Testis (tissue), 3 donors: ENCODE results near the gene DSN1. TPM values are rescaled to one million over a fixed set of nuclear protein-coding genes. Genes with fewer than 3 reads are reported as not detected.

Experiments used
- DNase-seq: peaks from one replicate; pipeline ENCODE4 v3.0.0-alpha.2; 2019
- H3K27ac ChIP-seq, 2 donors: fragments of 200-600 bp; sonication (generic); one replicate each; pipeline ENCODE4 v1.5.1; 2019
- H3K27me3 ChIP-seq: fragments of 200-600 bp; sonication (generic); one replicate; pipeline ENCODE4 v1.5.1; 2019
- H3K36me3 ChIP-seq: fragments of 200-600 bp; sonication (generic); one replicate; pipeline ENCODE4 v1.5.1; 2017; ENCODE audit warnings: low read depth; ENCODE audit errors: missing control alignments
- H3K4me1 ChIP-seq: fragments of 200-600 bp; sonication (generic); one replicate; pipeline ENCODE4 v1.5.1; 2019
- H3K4me3 ChIP-seq, 2 donors: fragments of 200-600 bp; sonication (generic); one replicate each; pipeline ENCODE4 v1.5.1; 2017 to 2019
- H3K9me3 ChIP-seq: fragments of 200-600 bp; sonication (generic); one replicate; pipeline ENCODE4 v1.5.1; 2017
- POLR2A ChIP-seq: fragments of 450-650 bp; IDR thresholded peaks from one replicate; pipeline ENCODE4 v1.6.1; 2017; ENCODE audit warnings: antibody characterized with exemption, mild to moderate bottlenecking, moderate library complexity
- WGBS, 2 donors: methylation state at CpG; one replicate each; pipeline ENCODE4 v1.1.5; 2018; 5-methylcytosine and 5-hydroxymethylcytosine counted together
- intact Hi-C: fragments of 100-400 bp; cut with DNase I; formaldehyde crosslinking; loops from one replicate; pipeline ENCODE4 v1.15.1; 2023; ENCODE audit warnings: low total_unique reads
- polyA plus RNA-seq: library from polyadenylated mRNA; stranded (reverse); fragments of 350-450 nt; fragmentation: Illumina TruSeq; extraction: RNeasy Lipid Tissue Mini Kit (QIAGEN cat#74804); gene quantifications from one replicate; pipeline ENCODE4 v1.2.3, GENCODE V29; 2014; ENCODE audit warnings: low read depth, low replicate concordance; ENCODE audit not compliant: insufficient read depth
- total RNA-seq, 2 donors: library from RNA; depleted of rRNA; stranded (reverse); fragments of >200 nt; gene quantifications; one replicate each; pipeline ENCODE4 v1.2.3, GENCODE V29; 2016
- TF ChIP-seq, protein P1 (sequence below), 3 experiments: fragments of 450-650 bp in 2 of 3; fragments of 200-600 bp in 1 of 3; sonication (generic) in 1 of 3; IDR thresholded peaks; one replicate each; pipeline ENCODE4 v1.5.1; 2016 to 2019; ENCODE audit warnings: antibody characterized with exemption in 3 of 3, mild to moderate bottlenecking in 2 of 3, moderate library complexity in 1 of 3

DSN1 gene
- total and polyA plus RNA-seq, 3 donors from 2014 or later, result 24.6 to 38.6 (median 30.2) TPM

DNA sequence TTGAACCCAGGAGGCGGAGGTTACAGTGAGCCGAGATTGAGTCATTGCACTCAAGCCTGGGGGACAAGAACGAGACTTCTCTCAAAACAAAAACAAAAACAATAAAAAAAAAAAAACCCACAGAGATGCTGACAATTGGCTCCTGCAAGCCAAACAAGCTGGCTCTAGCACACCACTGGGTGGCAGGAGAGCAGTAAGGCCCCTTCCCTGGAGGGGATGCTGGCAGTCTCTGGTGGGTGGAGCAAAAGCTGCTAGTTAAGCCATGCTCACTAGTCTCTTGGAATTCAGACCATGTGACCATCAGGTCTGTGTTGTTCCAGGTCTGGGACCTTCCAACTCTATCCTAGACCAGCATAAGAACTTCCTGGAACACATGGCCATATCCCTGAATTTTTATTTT is 18.9 kb upstream of the DSN1 start:
- WGBS, 2 donors, result 57 to 58% methylated on average over 3 of the region's 3 CpGs
- Histone ChIP-seq H3K9me3 (no peaks in the 10 kb centered on the region), H3K27ac (no peak overlapping the region), H3K4me1 (no peaks in the 10 kb centered on the region), H3K4me3 (no peak overlapping the region), H3K27me3 (no peaks in the 10 kb centered on the region), H3K36me3 (no peaks in the 10 kb centered on the region)
- intact Hi-C loops, result no loop called here
- no peak for TF ChIP-seq POLR2A
- TF ChIP-seq, protein P1, sequence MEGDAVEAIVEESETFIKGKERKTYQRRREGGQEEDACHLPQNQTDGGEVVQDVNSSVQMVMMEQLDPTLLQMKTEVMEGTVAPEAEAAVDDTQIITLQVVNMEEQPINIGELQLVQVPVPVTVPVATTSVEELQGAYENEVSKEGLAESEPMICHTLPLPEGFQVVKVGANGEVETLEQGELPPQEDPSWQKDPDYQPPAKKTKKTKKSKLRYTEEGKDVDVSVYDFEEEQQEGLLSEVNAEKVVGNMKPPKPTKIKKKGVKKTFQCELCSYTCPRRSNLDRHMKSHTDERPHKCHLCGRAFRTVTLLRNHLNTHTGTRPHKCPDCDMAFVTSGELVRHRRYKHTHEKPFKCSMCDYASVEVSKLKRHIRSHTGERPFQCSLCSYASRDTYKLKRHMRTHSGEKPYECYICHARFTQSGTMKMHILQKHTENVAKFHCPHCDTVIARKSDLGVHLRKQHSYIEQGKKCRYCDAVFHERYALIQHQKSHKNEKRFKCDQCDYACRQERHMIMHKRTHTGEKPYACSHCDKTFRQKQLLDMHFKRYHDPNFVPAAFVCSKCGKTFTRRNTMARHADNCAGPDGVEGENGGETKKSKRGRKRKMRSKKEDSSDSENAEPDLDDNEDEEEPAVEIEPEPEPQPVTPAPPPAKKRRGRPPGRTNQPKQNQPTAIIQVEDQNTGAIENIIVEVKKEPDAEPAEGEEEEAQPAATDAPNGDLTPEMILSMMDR (IDR thresholded peaks at IDR 0.05), result no peak
- no peak for DNase-seq

DNA sequence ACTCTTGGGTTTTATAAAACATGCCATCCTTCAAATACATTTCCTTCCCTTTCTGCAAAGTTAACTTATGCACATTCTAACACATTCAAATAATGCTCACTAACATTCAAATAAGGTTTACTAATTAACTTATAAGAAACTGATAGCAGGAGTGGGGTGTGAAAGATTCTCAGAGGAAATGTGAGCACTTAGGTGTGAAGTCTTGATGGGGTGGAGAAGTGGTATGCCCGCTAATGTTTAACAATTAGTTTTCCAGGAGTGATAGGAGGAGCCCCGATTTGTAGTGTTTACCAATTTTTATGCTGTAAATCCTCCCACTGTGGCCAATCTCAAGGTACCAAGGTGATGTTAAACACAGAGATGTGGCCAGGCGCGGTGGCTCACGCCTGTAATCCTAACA is 18.3 kb upstream of the DSN1 start:
- no peaks in the 10 kb centered on the region for H3K9me3 ChIP-seq
- H3K4me1 ChIP-seq, result no peaks in the 10 kb centered on the region
- 89 to 96% methylated on average over 5 of the region's 5 CpGs for WGBS, 2 donors
- no peaks in the 10 kb centered on the region for H3K27me3 ChIP-seq
- no peak for DNase-seq
- no peak overlapping the region for H3K4me3 ChIP-seq
- TF ChIP-seq, protein P1 (IDR thresholded peaks at IDR 0.05), result no peak
- no peak for TF ChIP-seq POLR2A
- no peaks in the 10 kb centered on the region for H3K36me3 ChIP-seq
- intact Hi-C loops, result no loop called here
- no peak overlapping the region for H3K27ac ChIP-seq

DNA sequence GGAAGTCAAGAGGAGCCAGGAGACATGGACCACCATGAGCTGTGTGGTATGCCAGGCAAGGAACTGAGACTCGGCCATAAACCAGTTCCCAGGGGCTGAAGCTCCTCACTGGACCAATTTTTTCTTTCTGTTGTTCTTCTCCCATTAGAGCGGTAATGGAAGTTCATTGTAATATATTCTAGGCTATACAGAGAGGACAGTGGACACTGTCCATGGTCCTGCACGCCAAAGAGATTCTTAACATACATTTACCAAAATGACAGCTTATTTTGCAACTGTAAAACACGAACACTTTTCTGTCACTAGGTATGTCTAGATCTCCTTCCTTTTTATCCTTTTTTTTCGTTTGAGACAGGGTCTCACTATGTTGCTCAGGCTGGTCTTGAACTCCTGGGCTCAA is 13.1 kb upstream of the DSN1 start:
- no peak for TF ChIP-seq POLR2A
- TF ChIP-seq, protein P1 (IDR thresholded peaks at IDR 0.05), result no peak
- H3K4me1 ChIP-seq, result no peaks in the 10 kb centered on the region
- no peak for DNase-seq
- intact Hi-C loops, result no loop called here
- no peaks in the 10 kb centered on the region for H3K9me3 ChIP-seq
- no peaks in the 10 kb centered on the region for H3K27me3 ChIP-seq
- H3K27ac ChIP-seq, result no peak overlapping the region
- WGBS, 2 donors, result 85 to 90% methylated on average over 5 of the region's 5 CpGs
- no peak overlapping the region for H3K4me3 ChIP-seq
- no peaks in the 10 kb centered on the region for H3K36me3 ChIP-seq

DNA sequence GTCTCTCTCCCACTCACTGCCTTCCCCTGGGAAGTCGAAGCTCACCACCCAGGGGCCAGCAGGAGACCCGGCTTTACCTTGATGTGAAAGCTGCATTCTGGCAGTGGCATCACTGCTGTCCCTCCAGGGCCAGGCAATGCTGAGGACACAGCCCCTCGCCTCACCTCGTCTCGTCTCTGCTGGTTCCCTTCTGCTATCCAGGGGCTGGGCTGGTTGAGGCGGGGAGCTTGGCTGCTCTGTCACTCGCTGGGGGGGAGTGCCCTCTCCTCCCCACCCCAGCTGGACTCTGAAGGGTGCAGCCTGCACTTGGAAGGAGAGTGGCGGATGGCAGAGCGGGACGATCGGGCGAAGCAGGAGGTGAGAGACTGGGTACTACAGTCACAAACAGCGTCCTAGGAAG is 12.7 kb upstream of the DSN1 start:
- no peak for TF ChIP-seq POLR2A
- TF ChIP-seq, protein P1 (IDR thresholded peaks at IDR 0.05), result no peak
- H3K4me1 ChIP-seq, result no peaks in the 10 kb centered on the region
- no peaks in the 10 kb centered on the region for H3K9me3 ChIP-seq
- H3K27me3 ChIP-seq, result no peaks in the 10 kb centered on the region
- no peaks in the 10 kb centered on the region for H3K36me3 ChIP-seq
- WGBS, 2 donors, result 93 to 97% methylated on average over 11 to 13 of the region's 13 CpGs
- H3K4me3 ChIP-seq, result no peak overlapping the region
- H3K27ac ChIP-seq, result no peak overlapping the region
- no peak for DNase-seq
- intact Hi-C loops, result no loop called here

DNA sequence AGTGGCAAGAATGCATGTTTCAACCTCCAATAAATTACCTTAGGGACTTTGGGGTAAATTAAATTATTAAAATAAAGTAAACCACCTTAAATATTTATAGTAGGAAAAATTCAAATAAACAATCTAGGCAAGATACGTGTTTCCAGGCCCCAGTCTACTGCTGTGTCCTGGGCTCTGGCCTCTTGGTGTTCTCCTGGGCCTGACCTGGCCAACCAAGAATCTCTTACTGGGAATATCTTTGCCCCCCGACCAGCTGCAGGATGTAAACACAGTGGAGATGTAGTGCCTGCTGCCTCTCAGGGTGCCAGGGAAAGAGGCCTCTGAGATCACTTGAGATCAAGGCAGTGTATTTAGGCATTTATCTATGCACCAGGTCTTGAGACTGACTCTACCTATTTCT is 11.7 kb upstream of the DSN1 start:
- intact Hi-C loops, result no loop called here
- H3K4me3 ChIP-seq, result no peak overlapping the region
- no peaks in the 10 kb centered on the region for H3K4me1 ChIP-seq
- H3K36me3 ChIP-seq, result no peaks in the 10 kb centered on the region
- 61 to 85% methylated on average over 2 of the region's 2 CpGs for WGBS, 2 donors
- H3K27ac ChIP-seq, result no peak overlapping the region
- H3K9me3 ChIP-seq, result no peaks in the 10 kb centered on the region
- TF ChIP-seq, protein P1 (IDR thresholded peaks at IDR 0.05), result no peak
- no peak for TF ChIP-seq POLR2A
- DNase-seq, result no peak
- no peaks in the 10 kb centered on the region for H3K27me3 ChIP-seq
